NCI-H2196 treated with DMSO at 0.1 percent for 48 hours (cell line): ENCODE data around the gene GAS1.

Source experiments
- DNase-seq: peaks from one replicate; lab custom pipeline; 2025; ENCODE audit not compliant: unreplicated experiment; lab: John Stamatoyannopoulos, UW

Gene GAS1

DNA sequence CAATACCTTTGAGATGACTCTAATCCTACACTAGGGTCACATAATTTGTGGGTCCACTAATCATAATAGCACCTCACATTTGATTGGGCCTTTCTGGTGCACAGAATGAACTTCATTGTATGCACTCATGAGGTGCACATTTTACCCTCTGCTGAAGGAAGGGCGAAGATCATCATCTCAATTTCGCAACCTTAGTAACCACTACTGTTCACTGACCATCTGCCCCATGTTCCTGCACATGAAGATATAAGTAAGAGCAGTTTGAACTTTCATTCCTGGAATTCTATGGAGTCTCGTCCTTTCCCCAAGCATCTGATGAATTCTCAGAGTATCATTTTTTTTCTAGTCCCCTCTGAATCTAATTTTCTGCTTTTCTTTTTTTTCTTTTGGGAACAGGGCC, 21.2 kb downstream of the GAS1 start:
- no peak for DNase-seq

DNA sequence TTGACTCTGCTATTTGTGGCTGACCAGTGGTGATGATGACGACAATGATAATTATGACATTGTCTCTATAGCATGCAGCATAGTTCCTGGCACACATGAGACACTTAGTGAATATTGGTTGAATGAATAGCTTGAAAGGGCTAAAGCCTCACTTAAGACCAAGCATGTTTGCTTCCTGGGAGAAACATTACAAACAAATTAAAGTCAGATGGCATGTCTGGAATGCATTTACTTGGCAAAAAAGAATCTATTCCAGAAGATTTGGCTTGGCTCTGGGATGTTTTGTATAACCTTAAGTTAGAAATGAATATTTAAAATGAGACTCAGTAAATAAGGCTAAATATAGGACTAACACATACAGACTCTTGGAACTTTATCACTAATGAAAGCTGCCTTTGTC, 21.6 kb downstream of the GAS1 start:
- no peak for DNase-seq

DNA sequence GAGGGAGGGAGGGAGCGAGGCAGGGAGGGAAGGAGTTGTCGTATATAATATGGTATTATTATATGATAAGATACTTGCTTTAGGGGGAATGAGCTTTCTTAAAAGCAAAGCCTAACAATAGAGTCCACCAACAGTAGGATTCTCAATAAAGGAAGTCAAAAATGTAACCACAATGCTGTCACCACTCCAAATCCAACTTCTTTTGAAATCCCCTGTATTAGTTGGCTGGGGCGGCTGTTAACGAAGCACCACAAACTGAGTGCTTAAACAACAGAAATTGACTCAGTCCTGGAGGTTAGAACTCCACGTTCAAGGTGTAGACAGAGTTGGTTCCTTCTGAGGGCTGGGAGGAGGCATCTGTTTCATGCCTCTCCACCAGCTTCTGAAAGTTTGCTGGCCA, 23.1 kb downstream of the GAS1 start:
- no peak for DNase-seq

DNA sequence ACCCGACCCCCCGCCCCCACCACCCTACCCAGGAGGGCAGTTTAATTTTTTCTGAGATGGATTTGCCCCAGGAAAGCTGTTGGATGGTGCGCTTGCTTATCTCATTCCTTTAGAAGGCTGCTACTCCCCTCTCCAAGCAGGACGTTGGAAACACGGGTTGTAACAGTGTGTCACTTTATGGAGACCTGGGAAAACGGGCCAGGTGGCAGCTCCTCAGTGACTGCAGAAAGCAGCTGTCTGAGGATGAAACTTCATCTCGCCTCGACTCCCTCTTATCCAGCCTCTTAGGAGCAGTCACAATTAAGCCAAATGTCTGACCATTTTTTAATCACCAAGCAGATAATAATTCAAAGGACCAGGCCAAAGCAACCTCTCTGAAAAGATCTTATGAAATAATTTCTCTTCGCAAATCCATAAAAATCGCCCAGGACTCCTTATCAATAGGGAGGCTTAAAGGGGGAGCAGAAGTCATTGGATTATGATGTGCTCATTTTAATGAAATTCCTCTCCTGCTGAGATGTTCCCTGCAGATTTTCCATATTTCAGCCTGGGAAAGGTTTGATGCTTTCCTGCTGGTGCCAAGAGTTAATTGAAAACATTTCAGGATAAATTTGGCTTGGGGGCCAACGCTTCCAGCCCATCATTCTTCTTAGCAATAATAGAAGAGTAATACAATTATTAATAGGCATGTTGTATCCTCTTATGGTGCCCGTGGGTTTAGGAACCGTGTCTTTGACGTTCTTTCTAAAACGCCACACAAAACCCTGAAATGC, 26.0 kb downstream of the GAS1 start:
- no peak for DNase-seq

DNA sequence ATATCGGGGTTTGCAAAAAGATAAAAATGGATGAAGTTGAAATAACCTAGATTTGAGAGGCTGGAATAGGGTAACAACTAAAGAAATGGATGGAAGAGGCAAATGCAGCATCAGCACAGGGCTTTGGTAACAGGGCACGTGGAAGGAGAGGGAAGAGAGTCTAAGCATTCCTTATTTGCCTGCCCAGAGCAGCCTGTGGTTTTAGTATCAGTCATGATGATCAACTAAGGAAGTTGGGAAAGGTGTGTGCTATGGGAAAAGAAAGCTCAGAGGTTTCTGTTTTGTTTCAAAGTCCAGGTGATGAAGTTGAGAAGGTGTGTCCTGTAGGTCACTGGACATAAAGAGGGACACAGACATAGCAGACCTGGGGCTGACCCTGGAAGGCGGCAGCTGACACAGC, 28.8 kb downstream of the GAS1 start:
- DNase-seq: no peak

DNA sequence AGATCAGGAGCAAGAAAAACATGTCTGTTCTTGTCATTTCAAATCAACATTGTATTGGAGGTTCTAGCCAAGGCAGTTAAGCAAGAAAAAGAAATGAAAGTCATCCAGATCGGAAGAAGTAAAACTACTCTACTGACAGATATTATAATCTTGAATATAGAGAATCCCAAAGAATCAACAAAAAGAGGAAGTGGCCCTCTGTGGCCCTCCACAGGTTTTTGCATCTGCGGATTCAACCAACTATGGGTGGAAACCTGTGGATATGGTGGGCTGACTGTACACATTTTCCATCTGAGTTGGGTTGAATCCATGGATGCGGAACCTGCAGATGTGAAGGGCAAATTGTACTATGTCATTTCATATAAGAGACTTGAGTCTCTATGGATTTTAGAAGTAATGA, 35.1 kb downstream of the GAS1 start:
- no peak for DNase-seq

DNA sequence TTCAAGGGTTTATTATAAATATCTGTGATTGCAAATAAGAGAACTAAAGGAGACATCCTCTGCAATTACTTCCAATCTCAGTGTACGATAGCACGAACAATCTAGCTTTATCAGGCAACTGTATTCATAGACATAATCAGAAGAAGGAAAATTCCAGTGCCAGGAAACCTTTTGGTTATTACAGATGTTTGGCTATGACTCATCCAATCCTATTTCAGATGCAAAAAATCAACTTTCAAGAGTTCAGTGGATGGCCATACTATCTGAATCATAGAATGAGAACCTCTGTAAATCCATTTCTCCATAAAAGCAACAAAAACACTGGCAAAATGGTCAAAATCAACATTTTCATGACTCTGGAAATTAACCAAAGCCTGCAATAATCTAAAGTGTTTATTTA, 37.9 kb downstream of the GAS1 start:
- DNase-seq: no peak

DNA sequence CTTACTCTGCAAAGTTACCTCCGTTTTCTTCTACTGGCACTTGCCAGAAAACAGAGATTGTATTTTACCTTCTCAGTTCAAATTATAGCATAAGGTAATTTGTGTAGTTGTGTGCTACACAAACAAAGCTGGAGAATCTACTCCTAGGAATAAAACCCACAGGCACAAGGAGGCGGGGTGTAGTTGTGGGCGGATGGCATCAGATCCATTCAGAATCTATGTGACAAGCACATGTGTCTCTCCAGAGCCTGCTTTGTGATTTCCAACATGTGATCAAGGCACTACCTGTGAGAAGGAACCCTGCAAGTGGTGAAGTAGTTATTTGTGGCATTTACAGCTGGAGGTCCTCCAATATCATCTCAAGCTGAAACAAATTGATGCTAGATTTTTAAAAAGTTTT, 39.0 kb downstream of the GAS1 start:
- no peak for DNase-seq

DNA sequence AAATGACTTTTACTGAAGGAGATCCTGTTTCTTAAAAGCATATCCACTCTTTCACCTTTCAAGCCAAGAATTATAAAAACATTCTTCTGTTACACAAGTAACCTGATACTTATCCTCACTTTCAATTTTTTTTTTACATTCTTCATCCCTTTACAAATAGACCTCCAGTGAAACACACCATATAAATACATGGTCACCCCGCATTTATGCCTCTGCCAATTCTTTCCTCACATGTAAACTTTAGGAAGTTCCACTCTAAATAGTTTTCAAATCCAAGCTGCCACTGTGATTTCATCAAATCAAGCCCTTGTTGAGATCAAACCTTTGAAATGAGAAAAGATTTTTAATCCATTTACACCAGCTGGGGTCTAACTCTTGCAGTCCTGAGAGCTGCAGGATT, 40.0 kb downstream of the GAS1 start:
- no peak for DNase-seq

DNA sequence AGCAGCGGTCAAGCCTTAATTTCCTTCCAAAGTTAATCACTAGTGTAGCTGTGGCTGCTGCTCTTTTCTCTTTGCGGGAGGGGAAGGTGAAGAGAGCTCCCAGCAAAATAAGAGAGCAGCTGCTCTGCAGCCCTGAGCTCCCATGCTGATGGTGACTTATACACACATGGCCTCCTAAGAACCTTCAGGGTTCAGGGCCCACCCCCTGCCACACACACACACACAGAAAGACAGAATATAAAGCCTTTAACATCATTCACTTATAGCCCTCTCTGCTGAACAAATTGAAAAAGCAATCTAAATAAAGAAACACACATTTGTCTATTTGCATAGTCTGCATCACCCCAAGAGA, 43.6 kb downstream of the GAS1 start:
- no peak for DNase-seq

DNA sequence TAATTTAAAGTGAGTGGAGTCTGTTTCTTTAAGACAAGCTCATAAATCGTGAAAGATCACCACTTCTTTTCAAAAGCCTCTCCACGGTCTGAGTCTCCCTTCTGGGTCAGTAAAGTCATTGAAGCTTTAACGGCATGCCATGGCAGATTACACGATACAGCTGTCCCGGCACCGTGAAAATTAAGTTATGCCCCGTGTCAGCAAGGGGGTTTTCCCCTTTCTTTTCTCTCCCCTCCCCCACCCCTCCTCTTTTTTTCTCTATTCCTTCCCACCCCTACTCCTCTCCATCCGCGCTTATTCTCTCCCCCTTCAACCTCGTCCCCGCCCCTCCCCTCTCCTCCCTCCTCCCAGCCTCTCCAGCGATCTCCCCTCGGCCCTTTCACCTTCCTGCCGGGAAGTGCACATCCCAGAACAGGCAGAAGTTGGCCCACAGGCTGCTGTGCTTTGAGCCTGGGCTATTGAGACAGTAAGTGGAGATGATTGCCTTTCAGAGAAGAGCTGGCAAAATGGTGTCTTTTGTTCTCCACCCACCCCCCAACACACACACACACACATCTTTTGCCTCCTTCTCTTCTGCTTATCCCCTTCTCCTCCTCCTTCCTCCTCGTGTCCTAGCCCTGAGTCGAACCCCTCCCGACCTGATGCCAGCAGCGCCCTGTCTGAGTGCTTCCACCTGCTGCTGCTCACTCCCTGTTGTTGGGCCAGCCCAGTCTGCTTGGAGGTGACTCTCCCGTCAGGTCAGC, 44.1 kb downstream of the GAS1 start:
- no peak for DNase-seq

DNA sequence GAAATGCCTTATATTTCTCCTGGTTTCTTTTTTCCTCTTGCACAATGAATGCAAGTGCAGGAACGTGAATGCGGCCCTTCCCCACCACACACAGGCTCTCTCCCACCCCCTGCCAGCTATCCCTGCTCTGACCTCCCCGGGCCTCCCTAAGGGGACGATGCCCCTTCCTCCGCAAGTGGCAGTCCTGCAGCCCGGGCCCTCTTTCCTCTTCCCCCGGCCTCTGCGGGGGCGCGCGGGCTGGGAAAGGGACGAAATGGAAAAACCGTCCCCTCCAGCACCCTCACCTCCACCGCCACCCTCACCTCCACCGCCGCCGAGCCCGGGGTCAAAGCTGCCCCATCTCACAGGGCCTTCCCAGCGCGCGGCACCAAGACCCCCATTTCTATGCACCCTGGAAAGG, 44.7 kb downstream of the GAS1 start:
- no peak for DNase-seq

DNA sequence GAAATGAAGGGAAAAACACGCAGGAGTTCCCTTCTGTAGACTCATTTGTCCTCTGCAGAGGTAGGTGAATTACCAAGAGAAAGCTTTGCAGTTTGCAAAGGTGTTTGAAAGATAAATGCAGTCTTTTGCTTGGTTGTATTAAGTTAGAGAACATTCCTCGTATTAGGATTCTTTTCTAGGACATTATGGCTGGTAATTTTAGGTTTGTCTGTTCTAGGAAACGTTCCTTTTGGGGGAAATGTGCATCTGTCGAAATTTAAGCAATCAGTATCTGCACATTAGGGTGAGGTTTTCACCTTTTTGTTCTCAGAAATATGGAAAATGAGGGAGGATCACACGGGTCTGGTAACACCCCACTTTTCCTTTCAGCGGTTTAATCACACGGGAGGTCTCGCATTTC, 45.1 kb downstream of the GAS1 start:
- no peak for DNase-seq

DNA sequence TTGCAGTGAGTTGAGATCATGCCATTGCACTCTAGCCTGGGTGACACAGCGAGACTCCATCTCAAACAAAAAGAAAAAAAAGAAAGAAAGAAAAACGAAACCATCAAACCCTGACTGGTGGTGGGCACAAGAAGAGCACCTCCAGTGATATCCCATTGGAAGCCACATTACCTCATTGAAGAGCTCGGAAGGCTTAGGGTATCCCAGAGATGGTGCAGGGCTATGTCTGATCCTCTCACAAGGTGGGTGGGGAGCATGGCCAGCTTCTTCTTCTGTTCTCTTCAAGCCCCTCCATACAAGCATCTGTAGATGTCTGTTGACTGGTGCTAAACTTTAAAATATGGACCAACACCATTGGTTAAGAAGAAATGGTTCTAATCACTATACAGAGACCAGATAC, 45.8 kb downstream of the GAS1 start:
- no peak for DNase-seq
